ENCODE measurements around the gene CMTR2.
"Not testable (repeated sequence)": the region's sequence is repeated elsewhere in the genome, so short reads cannot be mapped to it uniquely, and the experiment has no call there.

Gene CMTR2

GRCh38 chr16:71295950-71296349 lies 6.7 kb upstream of the CMTR2 start:
- ChIA-PET CTCF (no interaction called here), POLR2A (ENCODE audit: low non-redundant PET) (no interaction called here)
- no peak for DNase-seq (ENCODE audit: low spot score)
- no peak overlapping the region for H3K27ac ChIP-seq
- TF ChIP-seq, protein P1, sequence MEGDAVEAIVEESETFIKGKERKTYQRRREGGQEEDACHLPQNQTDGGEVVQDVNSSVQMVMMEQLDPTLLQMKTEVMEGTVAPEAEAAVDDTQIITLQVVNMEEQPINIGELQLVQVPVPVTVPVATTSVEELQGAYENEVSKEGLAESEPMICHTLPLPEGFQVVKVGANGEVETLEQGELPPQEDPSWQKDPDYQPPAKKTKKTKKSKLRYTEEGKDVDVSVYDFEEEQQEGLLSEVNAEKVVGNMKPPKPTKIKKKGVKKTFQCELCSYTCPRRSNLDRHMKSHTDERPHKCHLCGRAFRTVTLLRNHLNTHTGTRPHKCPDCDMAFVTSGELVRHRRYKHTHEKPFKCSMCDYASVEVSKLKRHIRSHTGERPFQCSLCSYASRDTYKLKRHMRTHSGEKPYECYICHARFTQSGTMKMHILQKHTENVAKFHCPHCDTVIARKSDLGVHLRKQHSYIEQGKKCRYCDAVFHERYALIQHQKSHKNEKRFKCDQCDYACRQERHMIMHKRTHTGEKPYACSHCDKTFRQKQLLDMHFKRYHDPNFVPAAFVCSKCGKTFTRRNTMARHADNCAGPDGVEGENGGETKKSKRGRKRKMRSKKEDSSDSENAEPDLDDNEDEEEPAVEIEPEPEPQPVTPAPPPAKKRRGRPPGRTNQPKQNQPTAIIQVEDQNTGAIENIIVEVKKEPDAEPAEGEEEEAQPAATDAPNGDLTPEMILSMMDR (conservative IDR thresholded peaks at IDR 0.05; ENCODE audit: low read depth): no peak

DNA sequence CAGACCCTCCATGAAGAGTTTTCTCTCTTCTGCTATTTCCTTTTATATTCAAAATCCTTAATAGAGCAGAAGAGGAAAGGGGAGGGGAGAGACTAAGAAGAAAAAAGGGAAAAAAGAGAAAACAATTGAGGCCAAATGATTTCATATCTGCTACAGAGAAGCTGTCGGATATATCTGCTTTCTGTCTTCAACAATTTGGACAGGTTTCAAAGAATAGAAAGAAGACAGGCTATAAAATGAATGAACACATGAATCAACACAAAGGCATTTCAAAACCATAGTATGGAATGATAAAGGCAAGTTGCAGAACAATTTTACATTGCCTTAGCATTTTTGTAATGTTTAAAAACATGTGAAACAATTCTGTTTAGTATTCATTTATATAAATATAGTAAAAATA lies 4.7 kb upstream of the CMTR2 start:
- CTCF ChIA-PET: no interaction called here
- DNase-seq (ENCODE audit: low spot score): no peak
- POLR2A ChIA-PET (ENCODE audit: low non-redundant PET): no interaction called here
- H3K27ac ChIP-seq: no peak overlapping the region
- TF ChIP-seq, protein P1 (conservative IDR thresholded peaks at IDR 0.05; ENCODE audit: low read depth): no peak

DNA sequence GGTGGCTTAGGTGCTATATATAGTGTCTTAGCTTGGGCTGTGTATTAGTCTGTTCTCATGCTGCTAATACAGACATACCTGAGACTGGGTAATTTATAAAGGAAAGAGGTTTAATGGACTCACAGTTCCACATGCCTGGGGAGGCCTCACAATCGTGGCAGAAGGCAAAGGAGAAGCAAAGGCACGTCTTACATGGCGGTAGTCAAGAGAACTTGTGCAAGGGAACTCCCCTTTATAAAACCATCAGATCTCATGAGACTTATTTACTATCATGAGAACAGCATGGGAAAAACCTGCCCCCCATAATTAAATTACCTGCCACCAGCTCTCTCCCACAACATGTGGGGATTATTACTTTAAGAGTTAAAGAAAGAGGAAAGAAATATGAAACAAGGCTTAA lies 2.9 kb upstream of the CMTR2 start:
- CTCF ChIA-PET; H3K27ac ChIP-seq; DNase-seq (ENCODE audit: low spot score); POLR2A ChIA-PET (ENCODE audit: low non-redundant PET): not testable (repeated sequence)

- peak overlapping the region; percentile 87 for H3K27ac ChIP-seq
- CTCF ChIA-PET: interaction anchor here (1.0 kb wide), 1 partner anchor 22 kb away, joined by 4 read pairs; no protein-coding TSS in a partner anchor
- no peak for DNase-seq (ENCODE audit: low spot score)
- TF ChIP-seq, protein P1 (conservative IDR thresholded peaks at IDR 0.05; ENCODE audit: low read depth): no peak
- POLR2A ChIA-PET (ENCODE audit: low non-redundant PET): no interaction called here
These were observed 495 bp upstream of the CMTR2 start for GRCh38 chr16:71289732-71290062.

DNA sequence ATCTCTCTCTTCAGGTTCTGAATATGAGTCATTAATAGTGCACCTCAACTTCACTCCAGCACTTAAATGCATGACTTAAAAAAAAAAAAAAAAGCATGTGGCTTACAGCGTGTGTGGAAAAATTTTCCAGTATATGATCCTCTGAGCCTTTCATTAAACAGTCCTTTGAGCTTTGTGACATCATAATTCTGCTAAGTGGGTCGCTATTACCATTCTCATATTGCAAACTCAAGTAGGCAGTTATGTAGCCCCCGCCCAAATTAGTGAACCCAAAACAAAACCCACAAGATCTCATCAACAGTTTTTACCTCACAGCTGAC lies 672 bp downstream of the CMTR2 start:
- peak overlapping the region; percentile 87 for H3K27ac ChIP-seq
- ChIA-PET CTCF (interaction anchor here (0.7 kb wide), 2 partner anchors 51 to 173 kb away, joined by 4 read pairs; no protein-coding TSS in a partner anchor), POLR2A (ENCODE audit: low non-redundant PET) (no interaction called here)
- no peak for DNase-seq (ENCODE audit: low spot score)
- TF ChIP-seq, protein P1 (conservative IDR thresholded peaks at IDR 0.05; ENCODE audit: low read depth): no peak

DNA sequence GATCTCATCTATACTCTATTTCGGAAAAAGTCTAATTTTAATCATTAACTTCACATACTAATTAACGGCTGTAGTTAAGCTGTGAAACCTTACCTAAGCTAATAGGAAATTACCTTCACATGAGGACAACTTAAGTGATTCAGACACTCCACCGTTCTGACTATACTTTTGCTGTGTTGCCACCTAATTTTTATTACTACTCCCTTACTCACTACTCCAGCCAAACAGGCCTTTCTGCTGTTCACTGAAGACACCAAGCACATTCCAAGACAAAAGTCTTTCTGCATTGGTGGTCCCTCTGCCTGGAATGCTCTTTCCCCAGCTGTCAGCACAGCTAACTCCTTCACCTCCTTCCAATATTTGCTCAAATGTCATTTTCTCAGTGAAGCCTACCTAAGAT lies 1.3 kb downstream of the CMTR2 start:
- no peak overlapping the region for H3K27ac ChIP-seq
- TF ChIP-seq, protein P1 (conservative IDR thresholded peaks at IDR 0.05; ENCODE audit: low read depth): no peak
- POLR2A ChIA-PET (ENCODE audit: low non-redundant PET): no interaction called here
- CTCF ChIA-PET: interaction anchor here (0.7 kb wide), 1 partner anchor 9 kb away, joined by 3 read pairs; no protein-coding TSS in a partner anchor
- no peak for DNase-seq (ENCODE audit: low spot score)

- no peak for DNase-seq (ENCODE audit: low spot score)
- no peak overlapping the region for H3K27ac ChIP-seq
- ChIA-PET CTCF (interaction anchor here (0.7 kb wide), 1 partner anchor 9 kb away, joined by 3 read pairs; no protein-coding TSS in a partner anchor), POLR2A (ENCODE audit: low non-redundant PET) (no interaction called here)
- TF ChIP-seq, protein P1 (conservative IDR thresholded peaks at IDR 0.05; ENCODE audit: low read depth): no peak
These were observed 1.7 kb downstream of the CMTR2 start for GRCh38 chr16:71287454-71287853.

Data from RWPE1 (cell line).